HG03103 (cell line): ENCODE measurements around the gene SORL1.

ENCODE experiments used
- ATAC-seq: cut with Tn5 transposase; IDR thresholded peaks from one replicate; pipeline ENCODE4 v1.9.1; 2021; ENCODE audit warnings: low read depth; ENCODE audit not compliant: unreplicated experiment

Gene SORL1

GRCh38 chr11:121451178-121451985 is 732 bp upstream of the SORL1 start:
- peak; percentile 7 for ATAC-seq

GRCh38 chr11:121452609-121453150 is 566 bp downstream of the SORL1 start, which contains the start of gene SORL1-AS1:
Gene SORL1-AS1 (minus strand): TSS chr11:121452967.
- ATAC-seq = peak; percentile 20

- ATAC-seq = no peak
Measured at GRCh38 chr11:121453589-121454299, 1.6 kb downstream of the SORL1 start.

- ATAC-seq = no peak
Measured at GRCh38 chr11:121455115-121455514, 3.0 kb downstream of the SORL1 start.

GRCh38 chr11:121456151-121456550 is 4.0 kb downstream of the SORL1 start:
- no peak for ATAC-seq

- no peak for ATAC-seq
Measured at GRCh38 chr11:121456816-121457431, 4.8 kb downstream of the SORL1 start.

- ATAC-seq = no peak
Measured at GRCh38 chr11:121458551-121458950, 6.4 kb downstream of the SORL1 start.

GRCh38 chr11:121459413-121460017 is 7.4 kb downstream of the SORL1 start:
- ATAC-seq = no peak

- no peak for ATAC-seq
Measured at GRCh38 chr11:121460941-121461514, 8.9 kb downstream of the SORL1 start.

GRCh38 chr11:121461843-121462242 is 9.7 kb downstream of the SORL1 start:
- no peak for ATAC-seq

GRCh38 chr11:121463689-121464335 is 11.7 kb downstream of the SORL1 start:
- ATAC-seq = no peak

- no peak for ATAC-seq
Measured at GRCh38 chr11:121464352-121464946, 12.3 kb downstream of the SORL1 start.

- no peak for ATAC-seq
Measured at GRCh38 chr11:121465709-121466062, 13.6 kb downstream of the SORL1 start.

GRCh38 chr11:121466063-121466794 is 14.1 kb downstream of the SORL1 start:
- no peak for ATAC-seq

- no peak for ATAC-seq
Measured at GRCh38 chr11:121467471-121467870, 15.4 kb downstream of the SORL1 start.

- ATAC-seq = peak; percentile 56
Measured at GRCh38 chr11:121467965-121468364, 15.9 kb downstream of the SORL1 start.

- no peak for ATAC-seq
Measured at GRCh38 chr11:121469910-121470309, 17.8 kb downstream of the SORL1 start.

GRCh38 chr11:121471167-121471566 is 19.1 kb downstream of the SORL1 start:
- ATAC-seq = no peak

- no peak for ATAC-seq
Measured at GRCh38 chr11:121472312-121472711, 20.2 kb downstream of the SORL1 start.
